ENCODE data around the gene PALD1. TPM values are rescaled to one million over a fixed set of nuclear protein-coding genes. Genes with fewer than 3 reads are reported as not detected.

The PALD1 gene
- total and polyA plus RNA-seq, 9 of the 15 experiments (the other 6 are each of a cell fraction or from before 2014, with no cell fraction given): 0.03 to 0.29 (median 0.09) TPM; not detected in 2

DNA sequence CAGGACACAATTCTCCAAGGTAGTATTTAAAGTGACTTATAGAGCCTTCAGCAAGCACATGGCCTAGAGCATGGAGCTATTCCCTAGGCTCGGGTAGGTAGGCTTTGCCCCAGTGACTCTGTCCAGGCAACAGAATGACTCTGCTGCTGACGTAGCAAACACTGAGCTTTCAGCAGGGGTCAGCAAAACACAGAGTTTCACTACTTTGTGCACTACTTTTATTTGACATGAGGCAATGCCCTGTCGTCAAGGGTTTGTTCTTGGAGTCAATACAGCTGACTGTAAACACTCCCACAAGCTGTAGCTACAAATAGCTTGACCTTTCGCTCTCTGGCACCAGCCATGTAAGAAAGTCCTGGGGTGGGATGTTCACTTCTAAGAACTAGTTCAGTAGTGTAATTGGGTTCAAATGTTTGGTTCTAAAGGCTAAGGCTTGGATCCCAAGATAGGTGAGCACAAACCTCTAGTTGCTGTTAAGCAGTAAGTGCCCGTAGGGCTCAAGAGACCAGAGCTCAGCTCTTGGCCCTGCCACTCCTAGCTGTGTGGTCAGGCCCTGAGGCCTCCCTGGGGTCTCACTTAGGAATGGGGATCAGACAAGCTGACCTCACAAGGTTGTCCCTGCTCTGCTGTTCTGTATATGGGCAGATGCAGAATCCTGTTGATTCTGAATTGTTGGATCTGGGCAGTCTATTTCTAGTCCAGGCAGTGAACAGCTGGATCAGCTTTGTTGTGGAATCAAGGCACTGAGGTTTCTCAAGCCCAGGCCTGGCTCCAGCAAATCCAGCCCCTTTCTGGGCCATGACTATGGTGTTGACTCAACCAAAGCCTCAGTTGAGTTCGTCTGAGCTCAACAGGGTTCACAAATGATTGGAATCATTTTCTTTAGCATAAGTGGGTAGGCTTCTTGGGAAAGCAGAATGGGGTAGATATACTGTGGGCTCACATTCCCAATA is 47.8 kb upstream of the PALD1 start (continued):
- no peak for TF ChIP-seq HBP1 (CRISPR knock-in tag; IDR thresholded peaks at IDR 0.05)
- no peak for TF ChIP-seq CREB3L1 (IDR thresholded peaks at IDR 0.05; ENCODE audit: borderline replicate concordance, low read depth)
- no peak for TF ChIP-seq ATF7 (IDR thresholded peaks at IDR 0.05)
- no peak for TF ChIP-seq CTBP1 (IDR thresholded peaks at IDR 0.05; ENCODE audit: borderline replicate concordance)
- no peak for TF ChIP-seq THRB (CRISPR knock-in tag; conservative IDR thresholded peaks at IDR 0.05)
- TF ChIP-seq FOXO4 (CRISPR knock-in tag; IDR thresholded peaks at IDR 0.05): no peak
- no peak for TF ChIP-seq KAT8 (IDR thresholded peaks at IDR 0.05; ENCODE audit: low read depth)
- no peak for TF ChIP-seq ZNF780A (CRISPR knock-in tag; IDR thresholded peaks at IDR 0.05)
- TF ChIP-seq KLF13 (tag; IDR thresholded peaks at IDR 0.05; ENCODE audit: borderline replicate concordance, low read depth): no peak
- TF ChIP-seq, protein P1, sequence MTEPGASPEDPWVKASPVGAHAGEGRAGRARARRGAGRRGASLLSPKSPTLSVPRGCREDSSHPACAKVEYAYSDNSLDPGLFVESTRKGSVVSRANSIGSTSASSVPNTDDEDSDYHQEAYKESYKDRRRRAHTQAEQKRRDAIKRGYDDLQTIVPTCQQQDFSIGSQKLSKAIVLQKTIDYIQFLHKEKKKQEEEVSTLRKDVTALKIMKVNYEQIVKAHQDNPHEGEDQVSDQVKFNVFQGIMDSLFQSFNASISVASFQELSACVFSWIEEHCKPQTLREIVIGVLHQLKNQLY (CRISPR knock-in tag; conservative IDR thresholded peaks at IDR 0.05): no peak
- no peak for TF ChIP-seq KLF10 (CRISPR knock-in tag; IDR thresholded peaks at IDR 0.05)
- TF ChIP-seq HDGF (IDR thresholded peaks at IDR 0.05): no peak
- no peak for TF ChIP-seq NFE2L1 (tag; IDR thresholded peaks at IDR 0.05; ENCODE audit: borderline replicate concordance, low read depth)
- TF ChIP-seq, protein P2, sequence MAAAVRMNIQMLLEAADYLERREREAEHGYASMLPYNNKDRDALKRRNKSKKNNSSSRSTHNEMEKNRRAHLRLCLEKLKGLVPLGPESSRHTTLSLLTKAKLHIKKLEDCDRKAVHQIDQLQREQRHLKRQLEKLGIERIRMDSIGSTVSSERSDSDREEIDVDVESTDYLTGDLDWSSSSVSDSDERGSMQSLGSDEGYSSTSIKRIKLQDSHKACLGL (CRISPR knock-in tag; IDR thresholded peaks at IDR 0.05; ENCODE audit: borderline replicate concordance, poor library complexity, severe bottlenecking): no peak
- TF ChIP-seq POLR2A (conservative IDR thresholded peaks at IDR 0.05): 0 out of 2 replicates have a peak, but pooled peaks have one; percentile 12
- TF ChIP-seq PML (IDR thresholded peaks at IDR 0.05; ENCODE audit: low read length): no peak
- TF ChIP-seq FOXJ2 (tag; IDR thresholded peaks at IDR 0.05): no peak
- TF ChIP-seq PHTF2 (CRISPR knock-in tag; IDR thresholded peaks at IDR 0.05): no peak
- TF ChIP-seq CHD1 (IDR thresholded peaks at IDR 0.05; ENCODE audit: low read length): no peak
- no peak for TF ChIP-seq ZBTB7A (IDR thresholded peaks at IDR 0.05; ENCODE audit: borderline replicate concordance, control insufficient read depth, low read depth, low read length)
- no peak for TF ChIP-seq ETV1 (tag; conservative IDR thresholded peaks at IDR 0.05; ENCODE audit: low read depth)
